ENCODE measurements around the gene ARRDC1.

- no peak for TF ChIP-seq CTCF (IDR thresholded peaks at IDR 0.05)
- TF ChIP-seq POLR2A (IDR thresholded peaks at IDR 0.05) = no peak
- no peak for TF ChIP-seq POLR2AphosphoS5 (IDR thresholded peaks at IDR 0.05)
Measured at GRCh38 chr9:137643921-137644320, 38.4 kb downstream of the ARRDC1 start.
